NCI-H748 (cell line): Measurements from ENCODE around the gene BMF.

Source experiments
- DNase-seq: peaks from one replicate; lab custom pipeline; 2025; ENCODE audit not compliant: unreplicated experiment; lab: John Stamatoyannopoulos, UW

Gene BMF

DNA sequence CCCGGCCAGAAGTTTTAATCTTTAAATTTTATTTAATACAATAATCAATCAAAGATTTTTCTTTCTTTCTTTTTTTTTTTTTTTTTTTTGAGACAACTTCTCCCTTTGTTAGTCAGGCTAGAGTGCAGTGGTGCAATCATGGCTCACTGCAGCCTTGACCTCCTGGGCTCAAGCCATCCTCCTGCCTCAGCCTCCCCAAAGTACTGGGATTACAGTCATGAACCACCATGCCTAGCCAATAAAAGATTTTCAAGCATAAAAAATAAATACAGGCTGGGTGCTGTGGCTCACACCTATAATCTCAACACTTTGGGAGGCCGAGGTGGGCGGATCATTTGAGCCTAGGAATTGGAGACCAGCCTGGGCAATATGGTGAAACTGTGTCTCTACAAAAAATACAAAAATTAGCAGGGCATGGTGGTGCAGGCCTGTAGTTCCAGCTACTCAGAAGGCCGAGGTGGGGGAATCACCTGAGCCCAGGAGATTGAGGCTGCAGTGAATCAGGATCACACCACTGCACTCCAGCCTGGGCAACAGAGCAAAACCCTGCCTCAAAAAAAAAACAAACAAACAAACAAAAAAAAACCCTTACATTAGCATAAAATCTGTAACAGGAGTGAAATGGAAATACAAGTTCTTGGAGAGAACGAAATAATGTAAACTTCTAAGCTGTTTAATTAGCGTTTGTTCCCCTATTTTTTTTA lies 40.6 kb downstream of the BMF start:
- no peak for DNase-seq

- DNase-seq = no peak
Observed at GRCh38 chr15:40066589-40066988, 42.1 kb downstream of the BMF start.

GRCh38 chr15:40065166-40065565 lies 43.5 kb downstream of the BMF start:
- peak; percentile 74 for DNase-seq

GRCh38 chr15:40064231-40064894 lies 44.3 kb downstream of the BMF start:
- no peak for DNase-seq

DNA sequence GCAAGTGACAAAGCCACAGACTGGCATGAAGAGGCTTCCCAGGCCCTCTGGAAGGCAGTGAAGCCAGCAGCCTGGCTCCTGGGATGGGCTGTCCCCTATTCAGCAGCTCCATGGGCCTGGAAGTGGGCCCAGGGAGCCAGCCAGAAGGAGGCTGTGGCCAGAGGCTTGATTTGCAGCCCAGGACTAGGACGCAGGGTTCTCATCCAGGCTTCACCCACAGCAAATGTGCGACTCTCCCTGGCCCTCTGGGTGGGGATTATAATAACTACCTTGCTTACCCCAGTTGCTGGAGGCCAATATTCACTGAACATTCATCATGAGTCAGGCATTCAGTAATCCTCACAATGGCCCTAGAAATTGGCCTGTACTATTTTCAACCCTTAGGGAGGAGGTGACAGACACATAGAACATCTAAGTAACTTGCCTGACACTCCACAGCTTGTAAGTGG lies 45.1 kb downstream of the BMF start:
- DNase-seq = no peak

DNA sequence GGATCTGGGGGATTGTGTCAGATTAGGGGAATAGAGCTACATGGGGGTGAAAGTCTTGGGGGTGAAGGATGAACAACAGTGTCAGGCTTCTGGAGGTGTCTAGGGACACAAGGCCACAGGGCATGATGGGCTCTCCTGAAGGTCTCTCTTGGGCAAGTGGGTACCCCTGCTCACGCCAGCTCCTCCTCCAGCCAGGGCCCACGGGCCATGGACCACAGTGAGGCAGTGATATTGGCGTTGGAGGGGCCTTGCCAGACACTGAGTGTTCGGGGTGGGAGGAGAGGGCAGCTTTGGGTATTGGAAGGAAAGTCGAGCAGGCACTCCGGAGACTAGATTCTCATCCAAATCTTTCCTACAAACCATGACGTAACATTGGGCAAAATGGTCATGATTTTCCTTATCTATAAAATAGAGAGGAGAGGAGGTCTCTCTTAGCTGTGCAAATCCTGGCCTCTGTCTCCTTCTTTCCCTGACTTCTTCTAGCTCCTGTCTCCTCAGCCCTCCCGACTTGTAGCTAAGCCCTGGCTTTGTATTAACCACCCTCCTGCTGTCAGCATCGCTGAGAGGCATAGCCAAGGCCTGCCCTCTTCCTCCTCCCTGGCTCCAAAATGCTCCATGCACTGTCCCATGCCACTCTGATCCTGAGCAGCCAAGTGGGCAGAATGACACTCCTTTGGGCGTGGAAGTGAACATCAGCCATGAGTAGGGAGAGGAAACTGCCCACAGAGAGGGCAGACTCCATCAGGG lies 45.7 kb downstream of the BMF start:
- no peak for DNase-seq

GRCh38 chr15:40061212-40061901 lies 47.3 kb downstream of the BMF start:
- no peak for DNase-seq

- no peak for DNase-seq
Observed at GRCh38 chr15:40060236-40060961, 48.3 kb downstream of the BMF start.

GRCh38 chr15:40059821-40060220 lies 48.9 kb downstream of the BMF start:
- DNase-seq = no peak

DNA sequence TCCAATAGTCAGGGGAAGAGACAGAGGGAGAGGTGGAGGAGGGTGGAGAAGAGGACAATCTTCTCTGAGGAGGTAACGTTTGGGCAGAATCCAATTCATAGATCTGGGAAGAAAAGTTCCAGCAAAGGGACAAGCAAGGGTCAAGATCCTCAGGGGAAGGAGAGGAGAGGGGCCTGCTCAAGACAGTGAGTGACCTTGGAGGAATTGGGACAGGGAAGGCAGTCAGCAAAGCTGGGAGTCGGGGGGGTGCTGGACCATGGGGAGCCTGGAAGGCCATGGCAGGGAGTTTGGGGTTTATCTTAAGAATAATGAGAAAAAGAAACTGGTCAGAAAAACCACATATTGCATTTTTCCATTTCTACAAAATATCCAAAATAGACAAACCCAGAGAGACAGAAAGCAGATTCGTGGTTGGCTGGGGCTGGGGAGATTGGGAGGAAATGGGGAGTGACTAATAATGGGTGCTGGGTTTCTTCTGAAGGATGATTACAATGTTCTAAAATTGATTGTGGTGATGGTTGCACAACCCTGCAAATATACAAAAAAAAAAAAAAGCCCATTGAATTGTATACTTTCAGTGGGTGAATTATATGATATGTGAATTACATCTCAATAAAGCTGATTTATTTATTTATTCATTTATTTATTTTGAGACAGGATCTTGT lies 50.1 kb downstream of the BMF start:
- no peak for DNase-seq

DNA sequence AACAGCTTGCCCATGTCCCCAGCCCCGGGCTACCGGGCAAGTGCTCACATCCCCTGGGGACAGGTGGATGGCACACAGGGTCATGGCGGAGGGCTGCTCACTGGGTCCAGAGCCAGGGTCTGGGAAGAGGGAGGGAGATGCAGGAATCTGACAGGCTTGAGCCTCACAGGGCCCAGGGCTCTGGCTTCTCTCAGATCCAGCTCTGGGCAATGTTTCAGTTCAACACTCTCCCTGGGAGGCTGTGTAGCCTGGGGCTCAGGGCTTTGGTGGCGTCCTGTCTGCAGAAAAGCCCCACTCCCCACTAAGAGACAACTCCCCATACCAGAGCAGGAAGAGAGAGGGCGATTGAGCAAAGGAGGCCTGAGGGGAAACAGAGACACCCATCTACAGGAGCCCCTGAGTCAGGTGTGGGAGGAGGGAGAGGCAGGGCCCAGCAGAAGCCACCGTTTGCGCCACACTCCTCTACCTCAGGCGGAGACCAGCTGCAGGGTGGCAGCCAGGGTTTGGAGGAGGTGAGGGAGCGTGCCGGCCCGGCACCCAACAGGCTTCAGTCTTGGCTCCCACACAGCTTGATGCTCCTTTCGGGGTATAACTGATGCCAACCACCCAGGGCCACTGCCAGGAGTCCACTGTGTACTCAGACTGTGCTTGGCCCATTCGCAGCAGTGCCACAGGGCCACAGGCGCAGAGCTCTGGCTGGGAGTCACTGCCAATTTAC lies 52.9 kb downstream of the BMF start:
- DNase-seq = no peak

- DNase-seq = peak; percentile 23
Observed at GRCh38 chr15:40054855-40055575, 53.7 kb downstream of the BMF start.

DNA sequence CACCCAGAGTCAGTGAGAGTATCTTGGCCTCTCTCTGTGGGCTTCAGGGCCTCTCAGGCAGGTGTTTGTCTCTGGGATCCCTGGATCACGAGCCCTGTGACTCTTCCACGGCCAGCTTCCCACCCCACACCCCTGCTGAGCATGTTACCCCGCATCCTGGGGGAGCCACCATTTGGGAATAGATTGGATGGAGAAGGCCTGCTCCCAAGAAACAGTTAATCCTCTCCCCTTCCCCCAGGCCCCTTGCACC lies 54.1 kb downstream of the BMF start:
- DNase-seq = no peak

DNA sequence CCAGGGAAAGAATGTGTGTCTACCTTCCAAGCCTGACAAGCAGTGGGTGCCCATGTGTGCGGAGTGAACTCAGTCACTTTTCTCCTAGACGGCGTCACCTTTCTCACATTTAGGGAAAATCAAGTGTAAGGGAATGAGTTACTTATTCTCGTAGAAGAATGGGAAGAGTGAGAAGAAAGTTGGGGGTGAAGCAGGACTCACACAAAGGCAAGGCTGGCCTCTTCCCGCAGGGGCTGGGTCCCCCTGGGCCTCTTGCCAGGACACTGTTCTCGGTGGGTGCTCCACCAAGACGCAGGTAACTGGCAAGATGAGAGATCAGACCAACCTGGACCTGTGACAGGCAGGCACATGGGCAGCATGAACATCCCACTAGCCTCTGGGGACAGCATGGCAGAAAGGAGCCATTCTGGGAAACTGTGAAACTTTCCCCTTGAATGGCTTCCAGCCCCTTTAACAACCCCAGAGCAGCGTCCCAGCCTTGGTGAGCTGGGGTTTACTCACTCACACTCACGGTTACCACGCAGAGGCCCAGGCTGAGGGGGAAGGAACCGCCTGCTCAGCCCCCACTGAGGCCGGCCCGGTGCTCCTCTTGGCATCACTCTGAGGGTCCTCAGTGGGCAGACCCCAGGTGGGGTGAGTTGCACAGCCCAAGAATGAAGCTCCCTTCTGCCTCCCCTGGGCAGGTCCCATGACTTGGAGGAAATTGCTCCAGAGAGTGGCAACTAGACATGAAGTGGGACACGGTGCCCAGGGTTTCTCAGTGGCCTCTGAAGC lies 54.7 kb downstream of the BMF start:
- no peak for DNase-seq

GRCh38 chr15:40053079-40053830 lies 55.4 kb downstream of the BMF start:
- no peak for DNase-seq

DNA sequence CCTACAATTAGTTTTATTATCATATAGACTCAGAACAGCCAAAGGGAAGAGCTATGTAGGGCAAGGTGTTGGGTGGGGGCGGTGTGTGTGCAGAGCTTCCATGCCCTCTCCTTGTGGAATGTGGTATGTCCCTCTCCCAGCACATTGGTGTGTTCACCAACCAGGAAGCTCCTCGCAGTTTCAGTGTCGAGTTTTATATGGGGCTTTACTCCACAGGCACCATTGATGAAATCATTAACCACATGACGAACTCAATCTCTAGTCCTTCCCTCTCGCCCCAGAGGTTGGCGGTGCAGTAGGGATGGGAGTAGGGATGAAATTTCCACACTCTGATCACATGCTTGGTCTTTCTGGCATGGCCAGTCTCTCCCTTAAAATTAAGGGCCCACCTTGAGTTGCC lies 56.1 kb downstream of the BMF start:
- DNase-seq = no peak

DNA sequence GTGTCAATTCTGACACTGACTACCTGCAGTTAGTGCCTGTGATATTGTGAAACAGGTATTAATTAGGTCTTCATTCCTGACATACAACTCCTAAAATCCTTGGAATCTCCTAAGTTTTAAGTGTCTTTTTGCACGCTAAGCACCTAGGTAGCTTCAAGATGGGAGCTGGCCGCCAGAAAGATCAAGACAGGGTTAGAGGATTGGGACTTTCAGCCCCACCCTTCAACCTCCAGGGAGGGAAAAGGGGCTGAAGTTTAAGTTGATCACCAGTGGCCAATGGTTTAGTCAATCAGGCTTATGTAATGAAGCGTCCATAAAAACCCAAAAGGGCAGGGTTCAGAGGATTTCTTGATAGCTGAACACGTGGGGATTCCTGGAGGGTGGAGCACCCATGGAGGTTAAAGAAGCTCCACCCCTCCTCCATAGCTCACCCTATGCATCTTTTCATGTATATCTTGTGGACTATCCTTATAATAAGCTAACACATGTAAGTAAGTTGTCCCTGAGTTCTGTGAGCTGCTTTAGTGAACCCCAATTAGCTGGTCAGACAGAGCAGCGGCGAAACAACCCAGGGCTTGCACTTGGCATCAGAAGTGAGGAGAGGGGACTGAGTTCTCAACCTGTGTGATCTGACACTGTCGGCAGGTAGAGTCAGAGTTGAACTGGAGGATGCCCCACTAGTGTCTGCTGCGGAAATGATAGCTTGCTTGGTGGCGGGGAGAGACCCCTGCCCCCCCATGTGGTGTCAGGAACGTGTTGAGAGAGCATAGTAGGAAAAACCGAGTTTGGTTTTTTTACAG lies 56.9 kb downstream of the BMF start:
- no peak for DNase-seq
